ENCODE results near the gene SENP5. TPM values are rescaled to one million over a fixed set of nuclear protein-coding genes. Genes with fewer than 3 reads are reported as not detected.

SENP5 gene
- total RNA-seq, 3 donors from 2014 or later = 24.3 to 48.1 (median 31.0) TPM

- ATAC-seq (no peak), DNase-seq (no peak)
- intact Hi-C loops (cut with DNase I, micrococcal nuclease) = no loop called here
- Histone ChIP-seq H3K36me3 (ENCODE audit: low read depth) (peaks cover 5% of the 10 kb centered on the region), H3K9me3 (no peaks in the 10 kb centered on the region), H3K4me1 (ENCODE audit: low read depth) (no peaks in the 10 kb centered on the region), H3K4me3 (no peak overlapping the region)
- TF ChIP-seq CTCF (IDR thresholded peaks at IDR 0.05) = no peak
Measured at GRCh38 chr3:196918968-196919367, 51.2 kb downstream of the SENP5 start.

- no peak for DNase-seq
- no peak for TF ChIP-seq CTCF (IDR thresholded peaks at IDR 0.05)
- ATAC-seq = no peak
- Histone ChIP-seq H3K4me3 (no peak overlapping the region), H3K36me3 (ENCODE audit: low read depth) (no peaks in the 10 kb centered on the region), H3K4me1 (ENCODE audit: low read depth) (no peaks in the 10 kb centered on the region), H3K9me3 (no peaks in the 10 kb centered on the region)
- intact Hi-C loops (cut with DNase I, micrococcal nuclease) = no loop called here
Measured at GRCh38 chr3:196920733-196921132, 53.0 kb downstream of the SENP5 start.

- intact Hi-C loops (cut with DNase I, micrococcal nuclease) = no loop called here
- Histone ChIP-seq H3K4me1 (ENCODE audit: low read depth) (no peaks in the 10 kb centered on the region), H3K9me3 (no peaks in the 10 kb centered on the region), H3K4me3 (no peak overlapping the region), H3K36me3 (ENCODE audit: low read depth) (no peaks in the 10 kb centered on the region)
- no peak for TF ChIP-seq CTCF (IDR thresholded peaks at IDR 0.05)
- ATAC-seq = no peak
- no peak for DNase-seq
Measured at GRCh38 chr3:196927571-196928453, 60.1 kb downstream of the SENP5 start.

GRCh38 chr3:196931157-196931556 is 63.4 kb downstream of the SENP5 start:
- no peak for ATAC-seq
- Histone ChIP-seq H3K9me3 (no peaks in the 10 kb centered on the region), H3K36me3 (ENCODE audit: low read depth) (no peaks in the 10 kb centered on the region), H3K4me1 (ENCODE audit: low read depth) (no peaks in the 10 kb centered on the region), H3K4me3 (no peak overlapping the region)
- DNase-seq = no peak
- intact Hi-C loops (cut with DNase I, micrococcal nuclease) = no loop called here
- no peak for TF ChIP-seq CTCF (IDR thresholded peaks at IDR 0.05)

- ATAC-seq = peak; percentile 11
- DNase-seq = no peak
- no peaks in the 10 kb centered on the region for H3K4me1 ChIP-seq (ENCODE audit: low read depth)
- H3K9me3 ChIP-seq = no peaks in the 10 kb centered on the region
- TF ChIP-seq CTCF (IDR thresholded peaks at IDR 0.05) = no peak
- no peaks in the 10 kb centered on the region for H3K36me3 ChIP-seq (ENCODE audit: low read depth)
- no peak overlapping the region for H3K4me3 ChIP-seq
- intact Hi-C loops (cut with DNase I, micrococcal nuclease) = no loop called here
Measured at GRCh38 chr3:196931828-196932587, 64.3 kb downstream of the SENP5 start.
